ENCODE results near the gene FOXK1. TPM values are rescaled to one million over a fixed set of nuclear protein-coding genes. Genes with fewer than 3 reads are reported as not detected.

The FOXK1 gene
- total and polyA plus RNA-seq, 9 donors: 5.8 to 43.9 (median 32.6) TPM

DNA sequence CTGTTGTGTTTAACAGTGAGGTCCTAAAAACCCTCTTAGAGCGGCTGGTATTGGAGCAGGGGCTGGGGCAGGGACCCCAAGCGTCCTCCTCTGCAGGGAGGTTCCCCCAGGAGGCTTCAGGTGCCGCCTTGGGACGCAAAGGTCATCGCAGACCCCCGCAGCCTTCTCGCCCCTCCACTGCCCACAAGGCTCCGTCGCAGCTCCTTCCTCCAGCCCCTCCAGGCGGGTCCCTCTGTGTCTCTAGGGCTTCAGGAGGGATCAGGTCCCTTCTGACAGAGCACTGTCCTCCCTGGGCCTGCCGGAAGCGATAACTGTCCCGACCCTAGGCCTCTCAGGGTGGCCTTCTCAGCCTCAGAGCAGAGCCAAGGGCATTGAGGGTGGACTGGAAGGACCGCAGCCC is 67.3 kb downstream of the FOXK1 start:
- Histone ChIP-seq H3K27me3 (no peaks in the 10 kb centered on the region), H3K27ac (no peak overlapping the region), H3K9me3 (no peaks in the 10 kb centered on the region), H3K4me1 (ENCODE audit: insufficient read depth) (peaks cover 11% of the 10 kb centered on the region), H3K36me3 (no peaks in the 10 kb centered on the region), H3K4me3 (no peak overlapping the region)
- TF ChIP-seq, protein P1, sequence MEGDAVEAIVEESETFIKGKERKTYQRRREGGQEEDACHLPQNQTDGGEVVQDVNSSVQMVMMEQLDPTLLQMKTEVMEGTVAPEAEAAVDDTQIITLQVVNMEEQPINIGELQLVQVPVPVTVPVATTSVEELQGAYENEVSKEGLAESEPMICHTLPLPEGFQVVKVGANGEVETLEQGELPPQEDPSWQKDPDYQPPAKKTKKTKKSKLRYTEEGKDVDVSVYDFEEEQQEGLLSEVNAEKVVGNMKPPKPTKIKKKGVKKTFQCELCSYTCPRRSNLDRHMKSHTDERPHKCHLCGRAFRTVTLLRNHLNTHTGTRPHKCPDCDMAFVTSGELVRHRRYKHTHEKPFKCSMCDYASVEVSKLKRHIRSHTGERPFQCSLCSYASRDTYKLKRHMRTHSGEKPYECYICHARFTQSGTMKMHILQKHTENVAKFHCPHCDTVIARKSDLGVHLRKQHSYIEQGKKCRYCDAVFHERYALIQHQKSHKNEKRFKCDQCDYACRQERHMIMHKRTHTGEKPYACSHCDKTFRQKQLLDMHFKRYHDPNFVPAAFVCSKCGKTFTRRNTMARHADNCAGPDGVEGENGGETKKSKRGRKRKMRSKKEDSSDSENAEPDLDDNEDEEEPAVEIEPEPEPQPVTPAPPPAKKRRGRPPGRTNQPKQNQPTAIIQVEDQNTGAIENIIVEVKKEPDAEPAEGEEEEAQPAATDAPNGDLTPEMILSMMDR (IDR thresholded peaks at IDR 0.05): no peak
- TF ChIP-seq POLR2A (IDR thresholded peaks at IDR 0.05) (no peak), EP300 (IDR thresholded peaks at IDR 0.05) (no peak)
- 82 to 94% (median 91%) methylated on average over 13 to 14 of the region's 14 CpGs for WGBS, 3 donors
- intact Hi-C loops (cut with DNase I): loop anchor here in 2 of 4 donors (5.0 to 10.0 kb wide), 3 partner anchors 65 to 137 kb away; partner anchors contain the start of gene FOXK1 (in 2 of the 2)
- DNase-seq: no peak

DNA sequence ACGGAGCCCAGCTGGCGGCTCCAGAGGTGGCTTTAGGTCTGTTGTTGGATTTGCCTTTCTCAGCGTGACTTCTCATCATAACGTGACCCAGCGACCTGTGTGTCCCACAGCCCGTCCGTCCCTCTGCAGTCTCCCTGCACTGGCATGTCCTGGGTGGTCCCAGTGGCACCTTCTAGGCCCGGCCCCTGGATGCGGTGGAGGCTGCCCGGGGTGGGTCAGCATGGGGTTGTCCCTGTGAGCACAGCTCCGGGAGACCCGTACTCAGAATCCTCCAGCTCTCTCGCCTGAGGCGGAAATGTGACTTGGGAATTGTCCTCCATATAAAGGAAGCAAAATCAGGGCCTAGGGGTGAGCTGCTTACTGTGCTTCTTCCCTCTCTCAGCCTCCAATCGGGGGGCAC is 67.7 kb downstream of the FOXK1 start:
- DNase-seq: no peak
- Histone ChIP-seq H3K9me3 (no peaks in the 10 kb centered on the region), H3K36me3 (no peaks in the 10 kb centered on the region), H3K27ac (no peak overlapping the region), H3K4me1 (ENCODE audit: insufficient read depth) (peaks cover 8% of the 10 kb centered on the region), H3K27me3 (no peaks in the 10 kb centered on the region), H3K4me3 (no peak overlapping the region)
- no peak for TF ChIP-seq POLR2A (IDR thresholded peaks at IDR 0.05)
- TF ChIP-seq EP300 (IDR thresholded peaks at IDR 0.05): no peak
- TF ChIP-seq, protein P1 (IDR thresholded peaks at IDR 0.05): no peak
- intact Hi-C loops (cut with DNase I): loop anchor here (5.0 to 10.0 kb wide), 6 partner anchors 65 to 137 kb away; partner anchors contain the start of gene FOXK1 (in 2 of the 4)
- WGBS, 3 donors: 85 to 90% (median 89%) methylated on average over 15 of the region's 15 CpGs

DNA sequence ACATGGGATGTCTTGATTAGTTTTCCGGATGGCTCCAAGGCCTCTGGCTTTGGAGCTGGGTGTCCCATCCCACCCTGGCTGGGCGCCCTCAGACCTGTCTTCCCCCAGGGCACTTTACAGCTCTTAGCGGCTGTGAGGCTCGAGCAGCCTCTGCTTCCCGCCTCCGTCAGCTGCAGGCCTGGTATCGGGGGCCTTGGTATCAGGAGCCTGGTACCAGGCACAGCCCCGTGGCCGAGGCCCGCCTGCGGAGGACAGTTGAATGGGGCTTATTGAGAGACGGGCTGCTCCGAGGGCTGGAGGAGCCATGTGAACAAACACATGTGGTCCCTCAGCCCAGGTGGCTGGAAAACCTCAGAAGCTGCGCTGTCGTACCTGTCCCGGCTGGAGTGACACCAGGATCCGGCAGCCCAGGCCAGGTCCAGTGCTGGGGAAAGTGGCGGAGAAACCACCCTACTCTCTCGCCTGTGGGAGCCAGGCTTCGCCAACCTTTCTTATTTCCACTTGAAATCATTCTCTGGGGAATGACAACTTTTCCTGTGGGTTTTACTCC is 69.4 kb downstream of the FOXK1 start:
- Histone ChIP-seq H3K4me1 (ENCODE audit: insufficient read depth) (peaks cover 5% of the 10 kb centered on the region), H3K9me3 (no peaks in the 10 kb centered on the region), H3K4me3 (no peak overlapping the region), H3K27me3 (no peaks in the 10 kb centered on the region), H3K27ac (no peak overlapping the region), H3K36me3 (no peaks in the 10 kb centered on the region)
- TF ChIP-seq POLR2A (IDR thresholded peaks at IDR 0.05): no peak
- TF ChIP-seq, protein P1 (IDR thresholded peaks at IDR 0.05): no peak
- no peak for TF ChIP-seq EP300 (IDR thresholded peaks at IDR 0.05)
- DNase-seq: no peak
- 90 to 97% (median 94%) methylated on average over 20 of the region's 20 CpGs for WGBS, 3 donors
- intact Hi-C loops (cut with DNase I): loop anchor here in 3 of 4 donors (5.0 to 10.0 kb wide), 3 partner anchors 109 to 137 kb away; no protein-coding TSS in a partner anchor

DNA sequence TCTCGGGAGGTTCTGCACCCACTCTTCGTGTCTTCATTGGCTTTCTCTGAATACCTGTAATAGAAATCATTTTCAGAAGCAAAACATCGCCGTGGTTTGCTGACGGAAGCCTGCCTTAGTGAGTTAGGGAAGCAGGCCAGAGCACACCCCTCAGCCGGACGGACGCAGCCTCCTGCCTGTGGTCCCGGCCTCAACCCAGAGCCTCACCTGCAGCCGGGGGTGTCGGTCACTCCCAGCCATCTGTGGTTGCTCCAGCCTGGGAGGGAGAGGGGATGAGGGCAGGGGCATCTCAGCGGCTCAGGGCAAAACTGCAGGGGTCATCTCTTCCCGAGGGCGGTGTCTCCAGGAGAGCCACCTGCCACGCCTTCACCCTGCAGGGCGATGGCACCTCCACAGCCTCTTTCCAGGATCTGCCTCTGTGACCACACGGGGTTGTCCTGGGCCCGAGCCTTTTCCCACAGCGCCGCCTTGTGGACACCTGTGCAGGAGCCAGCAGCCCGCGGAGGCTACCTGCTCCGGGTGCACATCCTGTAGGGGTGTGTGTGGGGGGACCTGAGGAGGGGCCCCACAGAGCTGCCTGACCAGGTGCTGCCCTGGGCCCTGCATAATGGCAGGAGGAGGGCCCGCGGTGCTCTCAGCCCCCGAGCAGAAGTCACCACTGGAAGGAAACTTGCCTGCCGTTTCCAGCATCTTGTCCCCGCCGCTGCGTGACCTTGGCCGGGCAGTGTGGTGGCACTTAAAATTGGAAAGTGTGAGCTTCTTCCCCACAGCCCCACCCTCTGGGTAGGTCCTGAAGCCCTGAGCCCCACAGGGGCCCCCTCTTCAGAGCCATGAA is 71.7 kb downstream of the FOXK1 start:
- H3K4me3 ChIP-seq: no peak overlapping the region
- DNase-seq: peak; percentile 72 to 87 (median 81)
- intact Hi-C loops (cut with DNase I): loop anchor here in 3 of 4 donors (5.0 to 10.0 kb wide), 3 partner anchors 112 to 139 kb away; no protein-coding TSS in a partner anchor
- H3K27ac ChIP-seq: no peak overlapping the region
- no peaks in the 10 kb centered on the region for H3K4me1 ChIP-seq (ENCODE audit: insufficient read depth)
- no peaks in the 10 kb centered on the region for H3K27me3 ChIP-seq
- TF ChIP-seq, protein P1 (IDR thresholded peaks at IDR 0.05): peak; percentile 79 to 86 (median 79)
- TF ChIP-seq POLR2A (IDR thresholded peaks at IDR 0.05): no peak
- 54 to 59% (median 55%) methylated on average over 31 of the region's 31 CpGs for WGBS, 3 donors
- H3K9me3 ChIP-seq: no peaks in the 10 kb centered on the region
- no peaks in the 10 kb centered on the region for H3K36me3 ChIP-seq

Data from ovary (tissue), 9 donors.